CD4-positive, alpha-beta T cell treated with Interleukin-12 subunit alpha and Interleukin-12 subunit beta, for 1 hour (primary cell): ENCODE data around the gene TEX48.

ENCODE experiments used
- DNase-seq: peaks from one replicate; pipeline ENCODE4 v3.0.0-alpha.2; 2020

Gene TEX48

GRCh38 chr9:114681594-114682332 is at the start of gene TEX48:
TSS of gene TEX48 (minus strand) at chr9:114682192. CDS start at chr9:114671723, 10,469 bp downstream.
- DNase-seq = peak; percentile 84

GRCh38 chr9:114731701-114732100 is 49.7 kb upstream of the TEX48 start:
- no peak for DNase-seq

- no peak for DNase-seq
These were observed 47.7 kb upstream of the TEX48 start for GRCh38 chr9:114729706-114730105.

GRCh38 chr9:114725930-114726329 is 43.9 kb upstream of the TEX48 start:
- DNase-seq = no peak

GRCh38 chr9:114724744-114725143 is 42.8 kb upstream of the TEX48 start:
- DNase-seq = no peak

- DNase-seq = no peak
These were observed 41.9 kb upstream of the TEX48 start for GRCh38 chr9:114723931-114724330.

GRCh38 chr9:114722937-114723620 is 41.1 kb upstream of the TEX48 start:
- no peak for DNase-seq

GRCh38 chr9:114722081-114722621 is 40.2 kb upstream of the TEX48 start:
- DNase-seq = no peak

- no peak for DNase-seq
These were observed 39.6 kb upstream of the TEX48 start for GRCh38 chr9:114721491-114722079.

- no peak for DNase-seq
These were observed 38.2 kb upstream of the TEX48 start for GRCh38 chr9:114720086-114720676.

GRCh38 chr9:114719290-114719689 is 37.3 kb upstream of the TEX48 start:
- DNase-seq = no peak

GRCh38 chr9:114718801-114719221 is 36.8 kb upstream of the TEX48 start:
- peak; percentile 82 for DNase-seq

GRCh38 chr9:114717908-114718486 is 36.0 kb upstream of the TEX48 start:
- DNase-seq = no peak

- no peak for DNase-seq
These were observed 27.6 kb upstream of the TEX48 start for GRCh38 chr9:114709636-114710035.

GRCh38 chr9:114706711-114707110 is 24.7 kb upstream of the TEX48 start:
- DNase-seq = no peak

GRCh38 chr9:114701988-114702387 is 20.0 kb upstream of the TEX48 start:
- DNase-seq = no peak

- DNase-seq = no peak
These were observed 16.0 kb upstream of the TEX48 start for GRCh38 chr9:114697951-114698351.

GRCh38 chr9:114696814-114697544 is 15.0 kb upstream of the TEX48 start:
- peak; percentile 30 for DNase-seq

GRCh38 chr9:114695948-114696347 is 14.0 kb upstream of the TEX48 start:
- DNase-seq = no peak

- no peak for DNase-seq
These were observed 12.8 kb upstream of the TEX48 start for GRCh38 chr9:114694719-114695269.

GRCh38 chr9:114694146-114694545 is 12.2 kb upstream of the TEX48 start:
- DNase-seq = no peak
